Neural crest cell (in vitro differentiated cells): ENCODE measurements around the gene CCN5. TPM values are rescaled to one million over a fixed set of nuclear protein-coding genes. Genes with fewer than 3 reads are reported as not detected.

Source experiments
- DNase-seq: peaks from one replicate; pipeline ENCODE4 v3.0.0; 2021; ENCODE audit warnings: low read depth, mixed read lengths, low spot score
- H3K27ac Mint-ChIP-seq: one replicate; pipeline ENCODE4 v1.8.0; 2021; ENCODE audit warnings: mild to moderate bottlenecking, mixed read lengths; ENCODE audit not compliant: unreplicated experiment
- H3K27me3 Mint-ChIP-seq: 2 replicates; pipeline ENCODE4 v1.8.0; 2021; ENCODE audit warnings: low read depth, mild to moderate bottlenecking, mixed read lengths
- H3K36me3 Mint-ChIP-seq: 2 replicates; pipeline ENCODE4 v1.8.0; 2021; ENCODE audit warnings: low read depth, mild to moderate bottlenecking, mixed read lengths
- H3K4me1 Mint-ChIP-seq: 2 replicates; pipeline ENCODE4 v1.8.0; 2021; ENCODE audit warnings: mixed read lengths
- H3K4me3 Mint-ChIP-seq: one replicate; pipeline ENCODE4 v1.8.0; 2021; ENCODE audit warnings: mild to moderate bottlenecking, mixed read lengths
- H3K9me3 Mint-ChIP-seq: 2 replicates; pipeline ENCODE4 v1.8.0; 2021; ENCODE audit warnings: mixed read lengths
- CTCF ChIP-seq: fragments of 200-600 bp; sonication (generic); conservative IDR thresholded peaks from 2 replicates; pipeline ENCODE4 v1.5.0; 2021; ENCODE audit warnings: antibody characterized with exemption, mild to moderate bottlenecking
- total RNA-seq: library from RNA; stranded (reverse); gene quantifications from 2 replicates; pipeline ENCODE4 v1.2.1, GENCODE V29; 2021

The CCN5 gene
- total RNA-seq, 1 donor from 2014 or later = not detected

DNA sequence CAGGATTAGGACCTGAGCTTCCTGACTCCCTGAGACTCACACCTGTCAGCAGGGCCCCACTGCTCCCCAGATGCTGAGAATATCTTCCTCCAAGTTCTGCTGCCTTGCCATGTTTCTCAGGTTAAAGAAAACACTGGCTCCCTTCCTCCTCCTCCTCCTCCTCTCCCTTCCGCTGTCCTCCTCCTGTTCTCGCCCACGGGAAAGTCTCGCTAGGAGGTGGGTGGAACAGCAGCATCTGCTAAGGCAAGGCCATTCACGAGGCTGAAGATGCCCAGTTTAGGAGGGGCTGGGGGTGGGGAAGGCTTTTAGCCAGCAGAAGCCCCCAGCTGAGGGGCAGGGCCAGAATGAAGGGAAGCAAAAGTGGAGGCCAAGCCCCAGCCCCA, 54.3 kb downstream of the CCN5 start:
- DNase-seq = no peak
- Mint-ChIP-seq H3K27me3 (peaks cover 25% of the 10 kb centered on the region), H3K4me3 (no peak overlapping the region), H3K9me3 (no peaks in the 10 kb centered on the region), H3K36me3 (no peaks in the 10 kb centered on the region), H3K4me1 (peaks cover 4% of the 10 kb centered on the region), H3K27ac (no peak overlapping the region)
- no peak for TF ChIP-seq CTCF

DNA sequence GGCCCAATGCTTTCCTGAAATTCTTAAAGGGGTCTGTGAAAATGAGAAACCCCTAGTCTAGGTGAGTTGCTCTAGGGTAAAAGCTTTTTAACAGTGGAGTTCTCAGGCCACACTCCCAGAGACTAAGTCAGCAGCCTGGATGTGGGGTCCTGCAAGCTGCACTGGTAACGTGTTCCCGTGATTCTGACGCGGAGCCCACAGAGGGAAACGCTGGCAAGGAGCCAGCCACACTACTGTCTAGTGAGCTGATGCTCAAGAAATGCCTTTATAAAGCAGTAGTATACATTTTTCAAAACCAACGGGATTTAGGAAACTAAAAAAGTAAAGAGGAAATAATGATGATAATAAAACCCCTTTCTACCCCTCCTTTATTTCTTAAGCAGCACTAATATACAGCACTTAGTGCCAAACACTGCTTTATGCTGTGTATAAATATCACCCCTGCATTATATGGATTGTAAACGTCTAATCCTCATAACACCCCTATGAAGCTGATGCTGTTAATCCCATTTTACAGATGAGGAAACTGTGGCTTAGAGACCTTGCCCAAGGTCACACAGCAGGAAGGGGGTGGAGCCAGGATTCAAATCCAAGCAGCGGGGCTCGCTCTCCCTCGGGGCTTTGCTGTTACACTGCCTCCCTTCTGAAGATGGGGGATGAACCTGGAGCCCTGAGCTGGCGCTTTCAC, 55.5 kb downstream of the CCN5 start:
- Mint-ChIP-seq H3K27ac (no peak overlapping the region), H3K4me1 (peaks cover 2% of the 10 kb centered on the region), H3K9me3 (no peaks in the 10 kb centered on the region), H3K27me3 (peaks cover 23% of the 10 kb centered on the region), H3K4me3 (no peak overlapping the region), H3K36me3 (no peaks in the 10 kb centered on the region)
- DNase-seq = no peak
- TF ChIP-seq CTCF = no peak

DNA sequence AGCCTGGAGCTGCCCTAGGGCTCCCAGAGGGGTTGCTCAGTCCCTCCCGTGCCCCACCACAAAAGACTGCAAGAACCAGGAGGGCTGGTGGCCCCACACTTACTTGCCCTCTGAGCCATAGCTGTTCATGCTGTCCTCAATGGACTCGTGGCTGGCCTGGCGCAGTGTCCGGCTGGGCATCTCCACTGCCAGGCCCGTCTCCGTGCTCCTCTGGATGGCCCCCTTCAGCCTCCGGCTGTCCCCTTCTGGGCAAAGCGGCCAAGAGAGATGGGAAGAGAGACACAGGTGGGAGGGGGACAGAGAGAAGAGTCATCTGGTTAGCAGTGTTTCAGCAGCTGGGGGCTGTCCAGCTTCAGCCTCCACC, 56.0 kb downstream of the CCN5 start:
- DNase-seq = no peak
- no peaks in the 10 kb centered on the region for H3K36me3 Mint-ChIP-seq
- no peak overlapping the region for H3K4me3 Mint-ChIP-seq
- no peaks in the 10 kb centered on the region for H3K9me3 Mint-ChIP-seq
- no peaks in the 10 kb centered on the region for H3K4me1 Mint-ChIP-seq
- H3K27ac Mint-ChIP-seq = no peak overlapping the region
- peaks cover 20% of the 10 kb centered on the region for H3K27me3 Mint-ChIP-seq
- no peak for TF ChIP-seq CTCF

DNA sequence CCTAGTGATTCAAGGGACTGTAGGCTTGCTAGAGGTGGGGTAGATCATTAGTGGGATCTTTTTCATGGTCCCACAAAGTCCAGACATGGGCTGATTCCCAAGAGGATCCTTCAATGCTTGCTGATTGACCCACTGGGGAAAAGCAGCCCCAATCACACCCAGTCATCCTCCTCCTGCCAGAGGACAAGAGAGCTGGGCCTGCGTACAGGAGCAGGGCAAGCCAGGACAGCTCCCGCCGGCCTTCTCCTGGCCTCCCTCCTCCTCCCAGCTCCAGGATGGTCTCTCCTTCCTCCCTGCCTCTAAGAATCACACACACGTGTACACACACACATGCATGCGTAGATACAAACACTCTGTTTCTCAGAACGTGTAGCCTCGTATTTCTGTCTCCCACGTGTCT, 57.5 kb downstream of the CCN5 start:
- H3K36me3 Mint-ChIP-seq = no peaks in the 10 kb centered on the region
- no peaks in the 10 kb centered on the region for H3K9me3 Mint-ChIP-seq
- H3K27ac Mint-ChIP-seq = no peak overlapping the region
- DNase-seq = no peak
- H3K4me3 Mint-ChIP-seq = no peak overlapping the region
- H3K4me1 Mint-ChIP-seq = no peaks in the 10 kb centered on the region
- peaks cover 20% of the 10 kb centered on the region for H3K27me3 Mint-ChIP-seq
- TF ChIP-seq CTCF = no peak

- H3K27ac Mint-ChIP-seq = no peak overlapping the region
- no peak overlapping the region for H3K4me3 Mint-ChIP-seq
- H3K9me3 Mint-ChIP-seq = no peaks in the 10 kb centered on the region
- peaks cover 20% of the 10 kb centered on the region for H3K27me3 Mint-ChIP-seq
- TF ChIP-seq CTCF = no peak
- no peak for DNase-seq
- H3K36me3 Mint-ChIP-seq = no peaks in the 10 kb centered on the region
- H3K4me1 Mint-ChIP-seq = no peaks in the 10 kb centered on the region
These were observed 58.1 kb downstream of the CCN5 start for GRCh38 chr20:44773070-44773829.
